GM12864 (cell line): ENCODE data around the gene ESR1.

Experiments used
- DNase-seq: peaks from one replicate; pipeline ENCODE4 v3.0.0-alpha.2; 2011; ENCODE audit warnings: low read depth
- H3K4me3 ChIP-seq: 2 replicates; pipeline ENCODE4 v1.5.1; 2011; ENCODE audit warnings: mild to moderate bottlenecking, low read depth, low read length, control low read depth
- TF ChIP-seq, protein P1 (sequence below): IDR thresholded peaks from 2 replicates; pipeline ENCODE4 v1.5.1; 2011; ENCODE audit warnings: low read depth, mild to moderate bottlenecking, moderate library complexity, low read length, control low read depth, inconsistent platforms; ENCODE audit errors: missing control alignments

The ESR1 gene

DNA sequence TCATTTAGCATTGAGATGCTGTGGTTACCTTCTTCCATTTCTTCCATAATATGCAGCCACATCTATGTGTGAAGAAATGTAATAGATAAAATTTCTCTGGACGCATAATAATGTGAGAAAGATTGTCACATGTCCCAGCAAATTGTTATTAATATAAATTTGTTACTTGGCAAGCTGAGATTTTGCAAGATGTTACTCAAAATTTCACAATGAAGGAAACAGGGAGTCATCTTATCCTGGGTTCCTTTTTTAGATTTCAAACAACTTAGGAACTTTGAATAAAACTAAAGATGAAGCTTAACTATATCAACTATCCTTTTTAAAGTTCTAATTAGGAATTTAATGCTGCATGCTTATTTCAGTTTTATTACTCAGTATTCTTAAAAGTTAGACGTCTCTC, 3.6 kb downstream of the ESR1 start:
- DNase-seq = no peak
- H3K4me3 ChIP-seq = no peak overlapping the region
- TF ChIP-seq, protein P1, sequence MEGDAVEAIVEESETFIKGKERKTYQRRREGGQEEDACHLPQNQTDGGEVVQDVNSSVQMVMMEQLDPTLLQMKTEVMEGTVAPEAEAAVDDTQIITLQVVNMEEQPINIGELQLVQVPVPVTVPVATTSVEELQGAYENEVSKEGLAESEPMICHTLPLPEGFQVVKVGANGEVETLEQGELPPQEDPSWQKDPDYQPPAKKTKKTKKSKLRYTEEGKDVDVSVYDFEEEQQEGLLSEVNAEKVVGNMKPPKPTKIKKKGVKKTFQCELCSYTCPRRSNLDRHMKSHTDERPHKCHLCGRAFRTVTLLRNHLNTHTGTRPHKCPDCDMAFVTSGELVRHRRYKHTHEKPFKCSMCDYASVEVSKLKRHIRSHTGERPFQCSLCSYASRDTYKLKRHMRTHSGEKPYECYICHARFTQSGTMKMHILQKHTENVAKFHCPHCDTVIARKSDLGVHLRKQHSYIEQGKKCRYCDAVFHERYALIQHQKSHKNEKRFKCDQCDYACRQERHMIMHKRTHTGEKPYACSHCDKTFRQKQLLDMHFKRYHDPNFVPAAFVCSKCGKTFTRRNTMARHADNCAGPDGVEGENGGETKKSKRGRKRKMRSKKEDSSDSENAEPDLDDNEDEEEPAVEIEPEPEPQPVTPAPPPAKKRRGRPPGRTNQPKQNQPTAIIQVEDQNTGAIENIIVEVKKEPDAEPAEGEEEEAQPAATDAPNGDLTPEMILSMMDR = no peak

- DNase-seq = no peak
- TF ChIP-seq, protein P1 = no peak
- H3K4me3 ChIP-seq = no peak overlapping the region
These were observed 6.4 kb downstream of the ESR1 start for GRCh38 chr6:151813858-151814257.

DNA sequence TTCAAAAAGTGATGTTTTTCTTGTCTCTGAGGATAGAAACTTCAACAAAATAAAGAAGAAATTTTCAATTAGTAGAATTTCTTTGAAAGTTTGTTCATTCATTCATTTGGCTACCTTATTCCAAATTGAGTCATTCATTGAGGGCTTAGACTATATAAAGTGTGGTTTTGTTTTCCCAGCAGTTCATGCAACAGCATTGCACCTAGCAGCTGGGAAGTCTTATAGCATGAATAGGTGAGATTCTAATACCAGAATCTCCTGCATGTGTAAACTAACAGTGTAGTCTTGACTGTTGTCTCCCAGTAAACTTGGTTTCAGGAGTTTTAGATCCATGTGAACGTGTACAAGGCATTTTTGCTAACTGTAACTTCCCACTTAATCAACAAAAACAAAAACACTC, 7.1 kb downstream of the ESR1 start:
- DNase-seq = no peak

GRCh38 chr6:151822252-151823111, 15.0 kb downstream of the ESR1 start:
- DNase-seq = peak; percentile 41
- H3K4me3 ChIP-seq = no peak overlapping the region
- TF ChIP-seq, protein P1 = no peak

More for the DNA sequence above, 7.1 kb downstream of the ESR1 start:
- H3K4me3 ChIP-seq = no peak overlapping the region
- TF ChIP-seq, protein P1 = no peak

DNA sequence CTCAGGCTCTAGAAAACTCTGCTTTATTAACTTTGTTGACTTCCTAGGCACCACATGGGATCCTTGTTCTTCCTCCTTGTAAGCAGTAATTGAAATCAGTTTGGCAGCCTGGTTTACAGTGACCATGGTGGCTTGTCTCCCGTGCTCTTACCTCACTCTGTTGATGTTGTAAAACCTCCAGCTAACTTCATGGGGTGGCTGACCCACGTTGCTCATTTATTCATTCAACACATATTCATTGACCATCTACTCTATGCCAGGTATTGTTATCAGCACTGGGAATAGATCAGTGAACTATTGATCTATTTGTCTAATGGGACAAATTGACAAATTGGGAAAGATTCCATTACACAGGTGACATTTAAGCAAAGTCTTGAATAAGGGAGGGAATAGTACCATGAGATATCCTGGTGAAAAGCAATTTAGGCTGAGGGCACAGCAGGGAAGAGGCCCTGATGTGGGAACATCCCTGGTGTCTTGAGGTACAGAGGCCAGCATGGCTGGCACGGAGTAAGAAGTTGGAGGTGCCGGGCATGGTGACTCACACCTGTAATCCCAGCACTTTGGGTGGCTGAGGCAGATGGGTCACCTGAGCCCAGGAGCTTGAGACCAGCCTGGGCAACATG, 19.1 kb downstream of the ESR1 start:
- no peak for DNase-seq
- TF ChIP-seq, protein P1 = no peak
- no peak overlapping the region for H3K4me3 ChIP-seq

DNA sequence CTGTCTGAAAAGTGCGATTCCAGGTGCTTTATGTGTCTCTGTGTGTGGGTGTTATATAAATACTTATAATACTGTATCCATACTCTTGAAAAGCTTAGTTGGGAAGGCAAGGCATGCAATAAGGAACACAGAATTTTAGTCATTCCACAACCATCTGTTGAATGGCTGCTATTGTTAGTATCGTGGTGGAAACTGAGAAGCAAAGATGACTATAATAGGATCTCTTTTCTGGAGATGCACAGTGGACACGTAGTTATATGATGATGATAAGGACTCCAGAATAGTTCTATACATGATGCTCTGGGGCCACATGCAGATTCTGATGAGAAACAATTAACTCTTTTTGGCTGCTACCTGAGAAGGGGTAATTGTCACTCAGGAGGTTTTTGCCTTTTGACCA, 25.2 kb downstream of the ESR1 start:
- TF ChIP-seq, protein P1 = no peak
- H3K4me3 ChIP-seq = no peak overlapping the region

More for the DNA sequence above, 25.2 kb downstream of the ESR1 start:
- no peak for DNase-seq
